SK-N-SH (cell line): ENCODE results near the gene DYNLRB1. TPM values are rescaled to one million over a fixed set of nuclear protein-coding genes. Genes with fewer than 3 reads are reported as not detected.

Experiments
- CTCF ChIA-PET: fragments of 300-600, 350-600 bp; formaldehyde crosslinking; extraction: SDS; loops from one replicate; lab custom pipeline; 2021; lab: Yijun Ruan, JAX
- POLR2A ChIA-PET: fragments of 350-600 bp; sonication (Branson Sonifier 250); formaldehyde crosslinking; extraction: SDS; loops from one replicate; lab custom pipeline; 2020; ENCODE audit warnings: antibody characterized with exemption, inconsistent platforms; lab: Yijun Ruan, JAX
- DNase-seq: peaks from one replicate; pipeline ENCODE4 v3.0.0; 2012
- H2AFZ ChIP-seq: fragments of 200-600 bp; sonication (generic); 2 replicates; pipeline ENCODE4 v1.8.1; 2016; ENCODE audit warnings: antibody characterized with exemption, mild to moderate bottlenecking, low read depth
- H3F3A ChIP-seq: fragments of 200-600 bp; sonication (generic); replicated peaks from 2 replicates; pipeline ENCODE3; 2016; ENCODE audit warnings: antibody characterized with exemption, mild to moderate bottlenecking; ENCODE audit not compliant: insufficient read depth
- H3K27ac ChIP-seq, 2 experiments: fragments of 200-500 bp in 1 of 2; fragments of 200-600 bp in 1 of 2; sonication (Bioruptor generic) in 1 of 2; sonication (generic), shearing (Covaris generic) in 1 of 2; 2 replicates each; pipeline versions ENCODE4 v1.5.1 to v1.6.1; 2014 to 2016; ENCODE audit warnings: low read depth in 2 of 2, inconsistent platforms in 1 of 2, low read length in 1 of 2, mild to moderate bottlenecking in 1 of 2, mixed read lengths in 1 of 2
- H3K27me3 ChIP-seq: fragments of 200-600 bp; sonication (generic), shearing (Covaris generic); 2 replicates; pipeline ENCODE4 v1.6.1; 2016; ENCODE audit warnings: mixed run types; ENCODE audit not compliant: insufficient read depth
- H3K36me3 ChIP-seq, 2 experiments: fragments of 200-500 bp in 1 of 2; fragments of 200-600 bp in 1 of 2; sonication (Bioruptor generic) in 1 of 2; sonication (generic) in 1 of 2; replicated peaks in 1 of 2; 2 replicates each; pipeline versions ENCODE3 to v1.5.1; 2014 to 2016; ENCODE audit warnings: low read length in 1 of 2, mild to moderate bottlenecking in 1 of 2; ENCODE audit not compliant: insufficient read depth in 2 of 2, control insufficient read depth in 1 of 2
- H3K4me1 ChIP-seq, 2 experiments: fragments of 200-500 bp in 1 of 2; fragments of 200-600 bp in 1 of 2; sonication (Bioruptor generic) in 1 of 2; sonication (generic), shearing (Covaris generic) in 1 of 2; 2 replicates each; pipeline versions ENCODE4 v1.5.1 to v1.6.1; 2014 to 2016; ENCODE audit warnings: low read depth in 1 of 2, low read length in 1 of 2, mixed run types in 1 of 2; ENCODE audit not compliant: insufficient read depth in 2 of 2, control insufficient read depth in 1 of 2
- H3K4me2 ChIP-seq: fragments of 200-600 bp; sonication (generic), shearing (Covaris generic); 2 replicates; pipeline ENCODE4 v1.6.1; 2017; ENCODE audit warnings: mixed run types
- H3K4me3 ChIP-seq, 2 experiments: fragments of 200-500 bp in 1 of 2; fragments of 200-600 bp in 1 of 2; sonication (Bioruptor generic) in 1 of 2; sonication (generic), shearing (Covaris generic) in 1 of 2; 2 replicates each; pipeline versions ENCODE4 v1.5.1 to v1.8.1; 2014 to 2016; ENCODE audit warnings: low read depth in 2 of 2, inconsistent platforms in 1 of 2, low read length in 1 of 2, mild to moderate bottlenecking in 1 of 2, mixed read lengths in 1 of 2, moderate library complexity in 1 of 2
- H3K79me2 ChIP-seq: fragments of 200-600 bp; sonication (generic); 2 replicates; pipeline ENCODE4 v1.8.1; 2017; ENCODE audit warnings: mild to moderate bottlenecking; ENCODE audit not compliant: insufficient read depth
- H3K9ac ChIP-seq: fragments of 200-600 bp; sonication (generic); 2 replicates; pipeline ENCODE4 v1.6.1; 2017; ENCODE audit warnings: mixed run types
- H3K9me2 ChIP-seq: fragments of 200-600 bp; sonication (generic); 2 replicates; pipeline ENCODE4 v1.6.1; 2017; ENCODE audit warnings: mixed run types
- H3K9me3 ChIP-seq: fragments of 200-600 bp; sonication (generic); 2 replicates; pipeline ENCODE4 v1.6.1; 2017; ENCODE audit warnings: mixed run types, mild to moderate bottlenecking, moderate library complexity
- H4K20me1 ChIP-seq: fragments of 200-600 bp; sonication (generic); 2 replicates; pipeline ENCODE4 v1.6.1; 2017; ENCODE audit warnings: mild to moderate bottlenecking, mixed run types; ENCODE audit not compliant: insufficient read depth
- CTCF ChIP-seq: fragments of 200-600 bp; sonication (generic); IDR thresholded peaks from 2 replicates; pipeline ENCODE4 v1.6.1; 2017; ENCODE audit warnings: antibody characterized with exemption, mild to moderate bottlenecking, moderate library complexity
- EP300 ChIP-seq, 2 experiments: IDR thresholded peaks; 2 replicates each; pipeline versions ENCODE4 v1.4.0 to v1.6.1; 2012; ENCODE audit warnings: borderline replicate concordance in 1 of 2, low read depth in 1 of 2, low read length in 1 of 2
- MXI1 ChIP-seq: IDR thresholded peaks from 2 replicates; pipeline ENCODE4 v1.6.1; 2012; ENCODE audit warnings: mild to moderate bottlenecking, low read depth, low read length, improper control_type of control experiment
- NFIC ChIP-seq: IDR thresholded peaks from 2 replicates; pipeline ENCODE4 v1.4.0; 2012; ENCODE audit warnings: borderline replicate concordance
- RAD21 ChIP-seq: IDR thresholded peaks from 2 replicates; pipeline ENCODE4 v1.6.1; 2012; ENCODE audit warnings: mild to moderate bottlenecking, low read length
- SMC3 ChIP-seq: IDR thresholded peaks from 2 replicates; pipeline ENCODE4 v1.6.1; 2012; ENCODE audit warnings: low read depth, low read length, improper control_type of control experiment
- WGBS: methylation state at CpG from one replicate; pipeline ENCODE4 v1.1.6; 2017; ENCODE audit warnings: low lambda C conversion rate; 5-methylcytosine and 5-hydroxymethylcytosine counted together
- polyA plus RNA-seq, 3 experiments: library from polyadenylated mRNA; depleted of rRNA; stranded (reverse); fragments of >200 nt; gene quantifications; 2 replicates each; pipeline ENCODE4 v1.2.3, GENCODE V29; 2012

Gene DYNLRB1
- polyA plus RNA-seq, 1 of the 3 experiments (the other 2 are of a cell fraction) = 402 TPM

- Histone ChIP-seq H3K4me1 (peaks cover 0 to 7% of the 10 kb centered on the region in 2 experiments; a peak in 2 of 4 replicates), H4K20me1 (peaks cover 4% of the 10 kb centered on the region; the same call in 1 of the 2 replicates), H3K79me2 (peaks cover 7% of the 10 kb centered on the region; the same call in 1 of the 2 replicates), H3K4me3 (no peak overlapping the region), H3K27me3 (no peaks in the 10 kb centered on the region), H3K9me2 (no peaks in the 10 kb centered on the region), H2AFZ (no peak overlapping the region), H3F3A (peaks cover 23% of the 10 kb centered on the region), H3K36me3 (peaks cover 38 to 55% of the 10 kb centered on the region in 2 experiments), H3K27ac (peak overlapping the region in 1 of 2 experiments; percentile 36; a peak in 1 of 4 replicates), H3K4me2 (no peak overlapping the region), H3K9me3 (no peaks in the 10 kb centered on the region), H3K9ac (no peak overlapping the region)
- DNase-seq = peak; percentile 73
- peak; percentile 60 for TF ChIP-seq SMC3
- peak; percentile 41; the same call in 1 of the 2 replicates for TF ChIP-seq MXI1
- TF ChIP-seq RAD21 = peak; percentile 71
- TF ChIP-seq EP300 (IDR thresholded peaks at IDR 0.05; ENCODE audit: borderline replicate concordance in 1 of 2, low read depth in 1 of 2, low read length in 1 of 2) = no peak
- TF ChIP-seq CTCF = peak; percentile 55
- 80% methylated on average over 5 of the region's 5 CpGs for WGBS
- ChIA-PET POLR2A (no interaction called here), CTCF (interaction anchor here (0.5 to 8.6 kb wide), 15 partner anchors 8 to 515 kb away, joined by 3 to 101 read pairs (median 4); no protein-coding TSS in a partner anchor)
Measured at GRCh38 chr20:34473262-34473883, 42.8 kb upstream of the DYNLRB1 start.

GRCh38 chr20:34475979-34476736 is 40.1 kb upstream of the DYNLRB1 start:
- TF ChIP-seq CTCF (peak; percentile 56), NFIC (no peak)
- no peak overlapping the region for H3K4me2 ChIP-seq
- no peak overlapping the region for H3K27ac ChIP-seq
- WGBS = 54% methylated on average over 38 of the region's 38 CpGs
- no peak overlapping the region for H3K4me3 ChIP-seq
- peaks cover 28% of the 10 kb centered on the region for H3F3A ChIP-seq
- no peaks in the 10 kb centered on the region for H3K9me2 ChIP-seq
- H3K79me2 ChIP-seq = peaks cover 5% of the 10 kb centered on the region; the same call in 1 of the 2 replicates
- H3K9ac ChIP-seq = no peak overlapping the region
- no peaks in the 10 kb centered on the region for H3K27me3 ChIP-seq
- H4K20me1 ChIP-seq = peaks cover 4% of the 10 kb centered on the region; the same call in 1 of the 2 replicates
- peaks cover 0 to 7% of the 10 kb centered on the region in 2 experiments; a peak in 2 of 4 replicates for H3K4me1 ChIP-seq
- H3K36me3 ChIP-seq = peaks cover 52 to 59% of the 10 kb centered on the region in 2 experiments
- DNase-seq = peak; percentile 81
- no peaks in the 10 kb centered on the region for H3K9me3 ChIP-seq
- H2AFZ ChIP-seq = no peak overlapping the region
- POLR2A ChIA-PET = no interaction called here
- CTCF ChIA-PET = interaction anchor here (0.8 to 3.7 kb wide), 6 partner anchors 13 to 285 kb away, joined by 3 to 28 read pairs (median 4); no protein-coding TSS in a partner anchor
